ENCODE results near the gene ATP9A.

The ATP9A gene

DNA sequence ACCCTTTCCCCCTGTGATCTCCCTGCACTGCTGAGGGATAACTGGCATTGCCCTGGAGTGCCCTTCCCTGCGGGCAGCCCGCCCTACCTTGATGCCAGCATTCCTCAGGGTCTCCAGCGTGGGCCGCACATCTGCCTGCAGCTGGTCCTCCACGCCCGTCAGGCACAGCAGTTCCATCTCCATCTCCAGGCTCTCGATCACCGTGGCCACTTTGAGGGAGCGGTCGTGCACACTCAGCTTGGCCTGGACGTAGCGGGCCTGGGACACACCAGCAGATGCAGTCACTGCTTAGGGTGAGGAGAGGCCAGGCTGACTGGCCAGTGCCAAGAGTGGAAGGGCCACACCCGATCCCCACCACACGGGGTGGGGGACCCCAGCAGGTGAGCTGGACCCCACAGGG lies 143.1 kb downstream of the ATP9A start:
- no peak for DNase-seq (ENCODE audit: low read depth)
- TF ChIP-seq, protein P1, sequence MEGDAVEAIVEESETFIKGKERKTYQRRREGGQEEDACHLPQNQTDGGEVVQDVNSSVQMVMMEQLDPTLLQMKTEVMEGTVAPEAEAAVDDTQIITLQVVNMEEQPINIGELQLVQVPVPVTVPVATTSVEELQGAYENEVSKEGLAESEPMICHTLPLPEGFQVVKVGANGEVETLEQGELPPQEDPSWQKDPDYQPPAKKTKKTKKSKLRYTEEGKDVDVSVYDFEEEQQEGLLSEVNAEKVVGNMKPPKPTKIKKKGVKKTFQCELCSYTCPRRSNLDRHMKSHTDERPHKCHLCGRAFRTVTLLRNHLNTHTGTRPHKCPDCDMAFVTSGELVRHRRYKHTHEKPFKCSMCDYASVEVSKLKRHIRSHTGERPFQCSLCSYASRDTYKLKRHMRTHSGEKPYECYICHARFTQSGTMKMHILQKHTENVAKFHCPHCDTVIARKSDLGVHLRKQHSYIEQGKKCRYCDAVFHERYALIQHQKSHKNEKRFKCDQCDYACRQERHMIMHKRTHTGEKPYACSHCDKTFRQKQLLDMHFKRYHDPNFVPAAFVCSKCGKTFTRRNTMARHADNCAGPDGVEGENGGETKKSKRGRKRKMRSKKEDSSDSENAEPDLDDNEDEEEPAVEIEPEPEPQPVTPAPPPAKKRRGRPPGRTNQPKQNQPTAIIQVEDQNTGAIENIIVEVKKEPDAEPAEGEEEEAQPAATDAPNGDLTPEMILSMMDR (IDR thresholded peaks at IDR 0.05; ENCODE audit: insufficient read depth, low read depth, low read length, missing control alignments): no peak
- H3K4me3 ChIP-seq (ENCODE audit: low read length): no peak overlapping the region

DNA sequence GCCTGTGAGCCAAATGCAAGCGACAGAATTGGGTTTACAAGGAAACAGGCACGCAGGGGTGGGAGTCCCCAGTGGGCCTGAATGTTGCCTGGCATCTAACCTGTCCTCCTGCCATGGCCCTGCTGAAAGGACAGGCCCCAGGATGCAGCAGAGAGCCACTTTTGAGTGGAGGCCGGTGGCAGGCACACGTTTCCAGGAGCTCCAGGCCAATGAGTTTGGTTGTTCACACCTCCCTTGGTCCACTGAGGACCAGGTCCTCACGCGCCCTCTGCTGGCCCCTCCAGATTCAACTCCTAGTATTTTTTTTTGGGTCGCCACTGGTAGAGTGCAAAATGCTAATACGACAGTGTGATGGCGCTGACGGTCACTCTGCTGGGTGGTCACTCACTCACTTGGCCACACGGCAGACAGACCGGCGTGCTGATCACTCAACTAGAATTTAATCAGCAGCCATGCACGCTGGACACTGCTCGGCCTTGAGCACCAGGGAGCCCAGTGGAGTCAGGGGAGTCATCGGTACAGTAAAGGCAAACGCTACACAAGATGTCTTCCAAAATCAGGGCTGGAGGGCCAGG lies 143.9 kb downstream of the ATP9A start:
- TF ChIP-seq, protein P1 (IDR thresholded peaks at IDR 0.05; ENCODE audit: insufficient read depth, low read depth, low read length, missing control alignments): peak; percentile 73
- H3K4me3 ChIP-seq (ENCODE audit: low read length): no peak overlapping the region
- DNase-seq (ENCODE audit: low read depth): peak; percentile 64

DNA sequence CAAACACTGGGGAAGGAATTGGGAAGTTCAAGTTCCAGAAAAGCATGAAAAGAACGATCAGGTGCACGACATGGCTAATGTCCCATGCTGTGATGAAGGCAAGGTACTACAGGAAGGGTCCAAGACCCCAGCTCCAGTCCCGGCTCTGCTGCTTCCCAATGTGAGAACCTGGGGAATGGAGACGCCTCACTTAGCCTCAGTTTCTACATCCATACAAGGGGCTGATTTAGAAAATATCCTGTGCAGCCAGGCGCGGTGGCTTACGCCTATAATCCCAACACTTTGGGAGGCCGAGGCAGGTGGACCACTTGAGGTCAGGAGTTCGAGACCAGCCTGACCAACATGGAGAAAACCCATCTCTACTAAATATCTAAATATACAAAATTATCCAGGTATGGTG lies 144.9 kb downstream of the ATP9A start:
- DNase-seq (ENCODE audit: low read depth): no peak
- no peak overlapping the region for H3K4me3 ChIP-seq (ENCODE audit: low read length)
- TF ChIP-seq, protein P1 (IDR thresholded peaks at IDR 0.05; ENCODE audit: insufficient read depth, low read depth, low read length, missing control alignments): no peak

DNA sequence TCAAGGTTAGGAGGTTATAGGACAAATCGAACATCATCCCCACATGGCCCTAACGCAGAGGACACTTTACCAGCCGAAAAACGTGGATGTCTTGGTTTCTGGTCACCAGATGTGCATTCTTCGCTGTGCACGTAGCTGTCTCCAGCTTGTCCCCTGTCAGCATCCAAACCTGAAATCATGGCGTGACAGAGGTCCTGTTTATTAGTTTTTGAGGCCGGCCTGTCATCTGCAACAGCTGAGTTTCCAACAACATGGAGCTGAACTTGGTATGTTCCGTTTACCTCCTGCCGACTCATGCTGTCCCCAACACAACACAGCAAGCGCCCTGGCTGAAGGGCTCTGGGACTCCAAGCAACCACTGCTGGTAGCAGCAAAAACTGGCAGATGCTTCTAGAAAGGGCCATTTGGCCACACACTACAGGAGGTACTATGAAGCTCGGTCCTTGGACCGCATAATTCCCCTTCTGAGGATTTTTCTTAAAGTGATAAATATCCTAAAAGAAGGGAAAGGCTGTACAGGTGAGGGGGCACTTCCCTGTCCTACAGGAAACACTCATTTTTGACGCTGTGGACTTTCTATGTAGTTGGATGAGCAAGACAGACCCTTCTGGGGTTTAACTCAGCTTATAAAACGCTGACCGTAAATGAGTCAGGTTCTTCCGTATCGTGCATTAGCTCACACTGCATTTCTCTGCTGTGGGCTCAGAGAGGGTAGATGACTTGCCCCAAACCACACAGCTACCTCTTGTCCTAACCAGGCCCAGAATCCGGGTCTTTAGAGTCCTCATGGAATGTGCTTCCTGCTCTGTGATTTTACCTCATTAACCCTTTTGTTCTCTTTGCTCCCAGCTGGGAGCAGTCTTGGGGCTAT lies 146.0 kb downstream of the ATP9A start:
- DNase-seq (ENCODE audit: low read depth): no peak
- no peak overlapping the region for H3K4me3 ChIP-seq (ENCODE audit: low read length)
- TF ChIP-seq, protein P1 (IDR thresholded peaks at IDR 0.05; ENCODE audit: insufficient read depth, low read depth, low read length, missing control alignments): no peak

DNA sequence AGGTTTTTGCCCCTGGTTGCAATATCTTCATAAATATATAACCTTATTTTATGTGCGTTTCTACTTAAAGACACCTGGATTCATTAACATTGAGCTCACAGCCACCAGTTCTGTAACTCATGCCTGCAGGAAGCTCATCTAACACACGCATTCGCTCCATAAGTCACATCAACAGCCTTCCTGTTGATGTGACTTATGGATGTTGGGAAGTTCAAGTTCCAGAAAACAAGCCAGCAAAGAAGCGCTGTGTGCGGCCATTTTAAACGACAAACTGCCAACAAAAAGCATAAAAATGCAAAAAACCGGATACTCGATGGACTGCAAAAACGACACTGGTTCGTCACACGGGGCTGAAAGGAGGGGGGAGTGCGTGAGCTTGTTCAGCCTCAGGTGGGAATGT lies 147.8 kb downstream of the ATP9A start:
- TF ChIP-seq, protein P1 (IDR thresholded peaks at IDR 0.05; ENCODE audit: insufficient read depth, low read depth, low read length, missing control alignments): no peak
- DNase-seq (ENCODE audit: low read depth): no peak
- H3K4me3 ChIP-seq (ENCODE audit: low read length): no peak overlapping the region

DNA sequence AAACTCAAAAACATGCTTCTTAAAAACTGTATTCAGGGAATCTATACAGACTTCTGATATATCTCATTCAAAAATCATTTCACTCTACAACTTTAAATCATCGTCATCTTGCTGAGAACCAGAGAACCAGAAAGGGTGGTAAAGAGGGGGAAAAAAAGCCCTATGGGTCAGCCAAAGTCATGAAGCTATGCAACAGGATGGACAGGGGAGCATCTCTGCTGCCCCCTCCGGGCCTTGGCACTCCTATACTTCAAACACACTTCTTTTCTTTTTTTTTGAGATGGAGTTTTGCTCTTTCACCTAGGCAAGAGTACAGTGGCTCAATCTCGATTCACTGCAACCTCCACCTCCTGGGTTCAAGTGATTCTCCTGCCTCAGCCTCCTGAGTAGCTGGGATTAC lies 152.1 kb downstream of the ATP9A start:
- H3K4me3 ChIP-seq (ENCODE audit: low read length): no peak overlapping the region
- TF ChIP-seq, protein P1 (IDR thresholded peaks at IDR 0.05; ENCODE audit: insufficient read depth, low read depth, low read length, missing control alignments): no peak
- DNase-seq (ENCODE audit: low read depth): no peak
